ENCODE results near the gene OTOA.

OTOA gene

GRCh38 chr16:21641916-21642315, 21.9 kb upstream of the OTOA start:
- H3K79me2 ChIP-seq = peaks cover 7% of the 10 kb centered on the region
- no peak for TF ChIP-seq CTCF (IDR thresholded peaks at IDR 0.05)
- H3K27me3 ChIP-seq (ENCODE audit: control insufficient read depth, insufficient read depth, low read length) = no peaks in the 10 kb centered on the region
- no peaks in the 10 kb centered on the region for H3K4me1 ChIP-seq
- H3K4me2 ChIP-seq (ENCODE audit: low read length) = no peak overlapping the region
- H3K9ac ChIP-seq = no peak overlapping the region
- no peak overlapping the region for H3K27ac ChIP-seq
- no peaks in the 10 kb centered on the region for H3K9me3 ChIP-seq (ENCODE audit: control insufficient read depth, low read length)
- H3K36me3 ChIP-seq (ENCODE audit: control insufficient read depth, insufficient read depth, low read length) = no peaks in the 10 kb centered on the region
- no peak overlapping the region for H3K4me3 ChIP-seq (ENCODE audit: low read depth, low read length)
- H2AFZ ChIP-seq = no peak overlapping the region

GRCh38 chr16:21642861-21643260, 20.9 kb upstream of the OTOA start:
- no peaks in the 10 kb centered on the region for H3K9me3 ChIP-seq (ENCODE audit: control insufficient read depth, low read length)
- H3K27ac ChIP-seq = no peak overlapping the region
- no peaks in the 10 kb centered on the region for H3K4me1 ChIP-seq
- H3K79me2 ChIP-seq = peaks cover 11% of the 10 kb centered on the region
- no peak overlapping the region for H3K4me3 ChIP-seq (ENCODE audit: low read depth, low read length)
- H3K4me2 ChIP-seq (ENCODE audit: low read length) = no peak overlapping the region
- H3K9ac ChIP-seq = no peak overlapping the region
- H3K36me3 ChIP-seq (ENCODE audit: control insufficient read depth, insufficient read depth, low read length) = no peaks in the 10 kb centered on the region
- no peak overlapping the region for H2AFZ ChIP-seq
- H3K27me3 ChIP-seq (ENCODE audit: control insufficient read depth, insufficient read depth, low read length) = no peaks in the 10 kb centered on the region
- no peak for TF ChIP-seq CTCF (IDR thresholded peaks at IDR 0.05)

GRCh38 chr16:21643785-21644184, 20.0 kb upstream of the OTOA start:
- H3K9ac ChIP-seq = no peak overlapping the region
- H3K4me3 ChIP-seq (ENCODE audit: low read depth, low read length) = no peak overlapping the region
- no peaks in the 10 kb centered on the region for H3K4me1 ChIP-seq
- H3K79me2 ChIP-seq = peaks cover 11% of the 10 kb centered on the region
- no peak overlapping the region for H3K4me2 ChIP-seq (ENCODE audit: low read length)
- H3K27me3 ChIP-seq (ENCODE audit: control insufficient read depth, insufficient read depth, low read length) = no peaks in the 10 kb centered on the region
- no peak overlapping the region for H3K27ac ChIP-seq
- H3K9me3 ChIP-seq (ENCODE audit: control insufficient read depth, low read length) = no peaks in the 10 kb centered on the region
- H2AFZ ChIP-seq = no peak overlapping the region
- no peak for TF ChIP-seq CTCF (IDR thresholded peaks at IDR 0.05)
- no peaks in the 10 kb centered on the region for H3K36me3 ChIP-seq (ENCODE audit: control insufficient read depth, insufficient read depth, low read length)

GRCh38 chr16:21644674-21645073, 19.1 kb upstream of the OTOA start:
- Histone ChIP-seq H3K9ac (no peak overlapping the region), H3K4me1 (no peaks in the 10 kb centered on the region), H3K27me3 (ENCODE audit: control insufficient read depth, insufficient read depth, low read length) (no peaks in the 10 kb centered on the region), H3K4me3 (ENCODE audit: low read depth, low read length) (no peak overlapping the region), H2AFZ (no peak overlapping the region), H3K4me2 (ENCODE audit: low read length) (no peak overlapping the region), H3K27ac (no peak overlapping the region), H3K79me2 (peaks cover 11% of the 10 kb centered on the region), H3K9me3 (ENCODE audit: control insufficient read depth, low read length) (no peaks in the 10 kb centered on the region), H3K36me3 (ENCODE audit: control insufficient read depth, insufficient read depth, low read length) (no peaks in the 10 kb centered on the region)
- no peak for TF ChIP-seq CTCF (IDR thresholded peaks at IDR 0.05)

GRCh38 chr16:21645261-21645721, 18.5 kb upstream of the OTOA start:
- Histone ChIP-seq H3K4me1 (no peaks in the 10 kb centered on the region), H3K27ac (no peak overlapping the region), H3K27me3 (ENCODE audit: control insufficient read depth, insufficient read depth, low read length) (no peaks in the 10 kb centered on the region), H3K9me3 (ENCODE audit: control insufficient read depth, low read length) (no peaks in the 10 kb centered on the region), H3K4me2 (ENCODE audit: low read length) (no peak overlapping the region), H2AFZ (no peak overlapping the region), H3K79me2 (peaks cover 14% of the 10 kb centered on the region), H3K36me3 (ENCODE audit: control insufficient read depth, insufficient read depth, low read length) (no peaks in the 10 kb centered on the region), H3K4me3 (ENCODE audit: low read depth, low read length) (no peak overlapping the region), H3K9ac (no peak overlapping the region)
- TF ChIP-seq CTCF (IDR thresholded peaks at IDR 0.05) = no peak

Data from parathyroid adenoma (tissue), 2 donors.